Astrocyte of the cerebellum (primary cell): ENCODE results near the gene PDZD7.

ENCODE experiments used
- DNase-seq: peaks from one replicate; pipeline ENCODE4 v3.0.0-alpha.2; 2011; ENCODE audit warnings: low read depth
- H3K4me3 ChIP-seq: 2 replicates; pipeline ENCODE4 v1.5.1; 2011; ENCODE audit warnings: mild to moderate bottlenecking, low read depth, low read length, moderate library complexity
- in situ Hi-C: cut with HindIII; loops from 2 replicates; pipeline ENCODE4 v1.10.0; 2017; ENCODE audit warnings: low sequenced_read_pairs
- TF ChIP-seq, protein P1 (sequence below): IDR thresholded peaks from 2 replicates; pipeline ENCODE4 v1.5.1; 2012; ENCODE audit warnings: low read length, low read depth, moderate library complexity, mild to moderate bottlenecking; ENCODE audit errors: missing control alignments

The PDZD7 gene

DNA sequence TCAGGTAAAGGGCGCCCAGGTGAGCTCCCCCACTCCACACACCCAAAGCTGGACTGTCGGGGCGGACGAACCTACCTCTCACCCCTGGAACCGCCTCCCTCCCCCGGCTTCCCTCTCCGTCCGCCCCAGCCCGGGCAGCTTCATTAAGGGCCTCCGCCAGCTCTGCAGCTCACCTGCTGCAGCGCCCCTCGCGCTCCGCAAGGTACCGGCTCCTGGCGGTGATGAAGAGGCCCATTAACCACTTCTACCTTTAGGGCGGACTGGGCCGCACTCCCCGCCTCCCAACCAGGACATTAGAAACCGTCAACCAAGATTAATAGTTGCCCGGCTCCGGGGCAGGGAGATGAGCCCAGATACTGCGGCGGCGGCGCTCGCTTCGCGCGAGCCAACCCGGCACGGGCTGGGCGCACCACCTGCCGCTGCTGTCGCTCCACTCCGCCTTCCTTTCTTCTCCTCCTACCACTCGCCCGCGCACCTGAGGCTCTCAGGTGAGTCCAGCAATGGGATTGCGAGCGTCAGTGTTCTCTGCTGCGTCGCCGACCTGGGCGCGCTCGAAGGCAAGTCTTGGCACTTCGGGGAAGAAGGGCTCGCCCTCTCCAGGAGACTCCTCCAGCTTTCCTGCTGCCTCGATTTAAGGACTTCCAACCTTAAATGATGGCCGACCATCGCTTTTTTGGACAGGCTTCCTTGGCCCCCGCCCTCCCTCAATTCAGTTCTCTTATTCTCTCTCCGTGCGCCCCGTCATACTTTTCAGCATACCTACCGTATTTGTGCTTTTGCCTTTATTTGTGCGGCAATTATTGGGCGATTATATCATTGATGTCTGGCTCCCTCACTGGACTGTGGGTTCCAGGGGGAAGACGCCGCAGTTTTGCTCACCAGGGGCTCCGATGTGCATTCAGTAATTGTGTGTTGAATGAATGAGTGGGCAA, 17.3 kb upstream of the PDZD7 start:
- DNase-seq, result no peak
- no peak overlapping the region for H3K4me3 ChIP-seq
- TF ChIP-seq, protein P1, sequence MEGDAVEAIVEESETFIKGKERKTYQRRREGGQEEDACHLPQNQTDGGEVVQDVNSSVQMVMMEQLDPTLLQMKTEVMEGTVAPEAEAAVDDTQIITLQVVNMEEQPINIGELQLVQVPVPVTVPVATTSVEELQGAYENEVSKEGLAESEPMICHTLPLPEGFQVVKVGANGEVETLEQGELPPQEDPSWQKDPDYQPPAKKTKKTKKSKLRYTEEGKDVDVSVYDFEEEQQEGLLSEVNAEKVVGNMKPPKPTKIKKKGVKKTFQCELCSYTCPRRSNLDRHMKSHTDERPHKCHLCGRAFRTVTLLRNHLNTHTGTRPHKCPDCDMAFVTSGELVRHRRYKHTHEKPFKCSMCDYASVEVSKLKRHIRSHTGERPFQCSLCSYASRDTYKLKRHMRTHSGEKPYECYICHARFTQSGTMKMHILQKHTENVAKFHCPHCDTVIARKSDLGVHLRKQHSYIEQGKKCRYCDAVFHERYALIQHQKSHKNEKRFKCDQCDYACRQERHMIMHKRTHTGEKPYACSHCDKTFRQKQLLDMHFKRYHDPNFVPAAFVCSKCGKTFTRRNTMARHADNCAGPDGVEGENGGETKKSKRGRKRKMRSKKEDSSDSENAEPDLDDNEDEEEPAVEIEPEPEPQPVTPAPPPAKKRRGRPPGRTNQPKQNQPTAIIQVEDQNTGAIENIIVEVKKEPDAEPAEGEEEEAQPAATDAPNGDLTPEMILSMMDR, result peak; percentile 5
- in situ Hi-C loops, result no loop called here

DNA sequence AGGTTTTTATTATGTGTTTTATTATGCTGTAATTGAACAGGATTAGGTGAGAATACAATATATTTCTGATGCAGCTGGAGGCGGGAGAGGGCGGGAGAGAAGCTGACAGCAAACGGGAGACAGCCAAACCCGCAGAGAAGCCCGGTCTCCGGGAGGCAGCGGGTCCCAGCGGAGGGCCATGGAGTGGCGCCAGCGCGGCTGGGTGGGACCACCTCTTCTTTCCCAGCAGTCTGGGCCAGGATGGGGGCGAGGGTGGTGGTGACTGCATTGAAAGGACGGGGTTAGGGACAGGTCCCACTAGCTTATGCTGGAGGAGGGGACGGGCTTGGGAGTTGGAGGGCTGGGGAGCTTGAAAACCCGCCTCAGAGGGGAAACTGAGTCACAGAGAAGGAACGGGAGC, 16.3 kb upstream of the PDZD7 start:
- no peak overlapping the region for H3K4me3 ChIP-seq
- no peak for DNase-seq
- TF ChIP-seq, protein P1, result no peak
- in situ Hi-C loops, result no loop called here

DNA sequence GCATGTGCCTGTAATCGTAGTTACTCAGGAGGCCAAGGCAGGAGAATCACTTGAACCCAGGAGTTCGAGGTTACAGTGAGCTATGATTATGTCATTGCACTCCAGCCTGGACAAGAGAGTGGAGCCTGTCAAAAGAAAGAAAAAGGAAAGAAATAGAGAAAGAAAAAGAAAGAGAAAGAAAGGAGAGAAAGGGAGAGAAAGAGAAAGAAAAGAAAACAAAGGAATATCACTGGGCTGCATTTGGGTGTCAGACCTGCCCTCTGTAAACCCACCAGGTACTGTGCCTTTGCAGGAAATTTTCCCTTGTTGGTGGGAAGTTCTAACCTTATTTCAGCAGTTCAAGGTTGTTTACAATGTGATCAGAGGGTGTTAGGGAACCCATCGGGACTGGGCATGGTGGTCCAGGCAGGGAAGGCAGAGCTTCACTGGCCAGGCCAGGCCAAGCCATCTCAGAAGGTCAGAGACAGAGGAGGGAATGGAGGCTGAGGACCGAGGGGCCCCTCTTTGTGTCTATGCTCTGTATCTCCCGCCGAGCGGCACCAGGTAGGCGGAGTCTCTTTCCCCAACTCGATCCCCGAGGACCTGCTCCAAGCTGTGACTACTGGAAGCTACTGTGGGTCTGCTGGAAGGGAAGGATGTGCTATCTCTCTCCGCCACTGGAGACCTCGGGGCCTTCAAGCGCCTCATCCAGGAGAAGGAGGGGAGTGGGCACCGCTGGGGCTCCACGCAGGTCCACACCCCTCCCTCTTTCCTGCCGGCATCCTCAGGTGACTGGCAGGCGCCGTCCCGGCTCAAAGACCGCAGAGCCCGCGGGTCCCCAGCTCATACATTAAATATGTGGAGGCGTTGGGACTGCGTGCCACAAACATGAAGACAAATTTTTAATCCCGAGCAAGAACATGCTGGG, 15.7 kb upstream of the PDZD7 start:
- TF ChIP-seq, protein P1, result no peak
- no peak for DNase-seq
- in situ Hi-C loops, result no loop called here
- no peak overlapping the region for H3K4me3 ChIP-seq

DNA sequence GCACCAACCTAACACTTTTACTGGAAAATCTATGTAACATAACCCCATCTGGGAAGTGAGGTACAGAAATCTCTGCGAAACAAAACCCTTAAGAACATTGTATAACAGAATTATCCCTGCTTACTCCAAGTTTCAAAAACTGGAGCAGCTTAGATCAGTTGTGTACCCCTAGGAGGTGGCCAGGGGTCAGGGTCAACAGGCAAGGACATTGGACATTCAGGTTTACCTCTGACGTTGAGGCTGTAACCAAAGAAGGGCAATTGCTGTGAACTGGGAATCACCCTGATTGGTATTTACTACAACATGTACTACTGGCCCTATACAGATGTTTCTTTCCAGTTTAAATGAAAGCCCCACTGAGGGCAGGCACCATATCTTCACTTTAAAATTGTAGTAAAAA, 13.2 kb upstream of the PDZD7 start:
- TF ChIP-seq, protein P1, result no peak
- in situ Hi-C loops, result no loop called here
- H3K4me3 ChIP-seq, result no peak overlapping the region
- DNase-seq, result no peak

DNA sequence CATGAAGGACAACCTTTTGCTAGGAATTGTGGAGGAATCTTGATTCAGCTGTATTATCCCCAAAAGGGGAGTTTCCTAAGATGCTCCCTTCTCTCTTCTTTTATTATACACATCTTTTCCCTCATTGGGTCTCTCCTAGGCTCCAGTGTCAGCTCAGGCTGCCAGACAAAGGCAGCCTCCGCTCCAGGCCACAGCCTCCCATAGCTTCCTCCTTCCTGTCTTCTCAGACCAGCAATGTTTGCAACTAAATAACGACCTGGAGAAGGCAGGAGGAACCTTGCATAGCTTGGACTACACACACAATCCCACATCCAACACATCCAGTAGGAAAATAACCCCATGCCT, 12.4 kb upstream of the PDZD7 start:
- in situ Hi-C loops, result no loop called here
- peak overlapping the region; percentile 51 for H3K4me3 ChIP-seq
- TF ChIP-seq, protein P1, result no peak
- no peak for DNase-seq

DNA sequence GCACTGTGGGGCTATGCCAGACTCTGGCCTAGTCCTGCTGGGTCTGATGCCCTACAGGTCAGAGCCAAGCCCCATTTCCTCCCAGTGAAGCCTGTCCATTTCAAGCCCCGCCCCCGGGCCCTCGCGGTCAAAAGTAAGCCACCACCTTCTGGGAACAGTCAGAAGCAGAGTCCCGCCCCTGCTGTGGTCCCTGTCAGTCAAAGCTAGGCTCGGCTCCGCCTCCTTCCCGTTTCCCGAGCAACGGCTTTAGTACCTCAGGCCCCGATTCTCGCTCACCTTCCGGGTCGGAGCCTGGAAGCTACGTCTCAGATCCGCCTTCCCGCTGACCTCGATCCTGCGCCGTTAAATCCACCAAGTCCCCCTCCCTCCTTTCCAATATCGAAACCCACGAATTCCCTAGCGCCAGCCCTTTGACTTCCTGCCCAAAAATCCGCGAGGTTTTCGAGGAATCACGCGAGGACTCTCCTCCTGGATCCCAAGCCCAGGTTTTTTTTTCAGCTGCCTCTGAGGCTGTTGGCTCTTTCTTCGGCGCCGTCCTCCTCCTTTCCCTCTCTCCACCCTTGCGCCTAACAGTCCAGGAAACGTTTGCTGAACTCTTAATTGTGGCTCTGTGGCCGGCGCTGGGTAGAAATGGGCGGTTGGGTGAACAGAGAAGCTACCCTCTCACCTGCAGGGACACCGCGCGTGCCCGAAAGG, 11.9 kb upstream of the PDZD7 start:
- peak; percentile 86 for DNase-seq
- peak overlapping the region; percentile 51 for H3K4me3 ChIP-seq
- TF ChIP-seq, protein P1, result no peak
- in situ Hi-C loops, result no loop called here
